ENCODE measurements around the gene DCC. TPM values are rescaled to one million over a fixed set of nuclear protein-coding genes. Genes with fewer than 3 reads are reported as not detected.

Gene DCC
- polyA plus RNA-seq, 1 of the 3 experiments (the other 2 are of a cell fraction): 0.20 TPM

- no peak for TF ChIP-seq USF2 (IDR thresholded peaks at IDR 0.05; ENCODE audit: borderline replicate concordance, low read depth, low read length)
- no peak for TF ChIP-seq TAF1 (IDR thresholded peaks at IDR 0.05; ENCODE audit: borderline replicate concordance, low read depth, low read length)
- TF ChIP-seq REST (IDR thresholded peaks at IDR 0.05; ENCODE audit: low read depth, low read length): no peak
- TF ChIP-seq RAD21 (IDR thresholded peaks at IDR 0.05; ENCODE audit: low read length): no peak
- TF ChIP-seq SMC3 (IDR thresholded peaks at IDR 0.05; ENCODE audit: low read depth, low read length): no peak
- no peak for TF ChIP-seq TEAD4 (IDR thresholded peaks at IDR 0.05; ENCODE audit: borderline replicate concordance, insufficient read depth)
- TF ChIP-seq TCF12 (IDR thresholded peaks at IDR 0.05): no peak
- TF ChIP-seq MXI1 (IDR thresholded peaks at IDR 0.05; ENCODE audit: low read depth, low read length): no peak
- no peak for TF ChIP-seq FOXJ3 (CRISPR knock-in tag; IDR thresholded peaks at IDR 0.05)
- TF ChIP-seq NFIC (IDR thresholded peaks at IDR 0.05; ENCODE audit: borderline replicate concordance): no peak
- no peak for TF ChIP-seq JUND (IDR thresholded peaks at IDR 0.05)
- no peak for TF ChIP-seq MEF2A (IDR thresholded peaks at IDR 0.05; ENCODE audit: borderline replicate concordance, low read depth)
- no peak for TF ChIP-seq FOXM1 (IDR thresholded peaks at IDR 0.05; ENCODE audit: low read depth)
- no peak for TF ChIP-seq IRF3 (IDR thresholded peaks at IDR 0.05; ENCODE audit: low read depth, low read length)
- TF ChIP-seq USF1 (IDR thresholded peaks at IDR 0.05; ENCODE audit: borderline replicate concordance, low read depth): no peak
- no peak for TF ChIP-seq YY1 (IDR thresholded peaks at IDR 0.05; ENCODE audit: low read depth)
- no peak for TF ChIP-seq CTCF (IDR thresholded peaks at IDR 0.05)
- no peak for TF ChIP-seq RXRA (IDR thresholded peaks at IDR 0.05; ENCODE audit: borderline replicate concordance, low read depth)
- no peak for TF ChIP-seq NRF1 (IDR thresholded peaks at IDR 0.05; ENCODE audit: low read depth, low read length)
- TF ChIP-seq POLR2AphosphoS5 (IDR thresholded peaks at IDR 0.05; ENCODE audit: low read depth, low read length): no peak
These were observed 1082.9 kb downstream of the DCC start for GRCh38 chr18:53422896-53423295.

More at GRCh38 chr18:53422896-53423295, 1082.9 kb downstream of the DCC start:
- DNase-seq: no peak
- ChIA-PET POLR2A (no interaction called here), CTCF (no interaction called here)
- Histone ChIP-seq H3K79me2 (ENCODE audit: insufficient read depth) (no peaks in the 10 kb centered on the region), H3K36me3 (replicated peaks in 1 of 2; ENCODE audit: control insufficient read depth in 1 of 2, insufficient read depth in 2 of 2, low read length in 1 of 2) (no peaks in the 10 kb centered on the region), H3K27ac (ENCODE audit: low read depth in 2 of 2, low read length in 1 of 2) (no peak overlapping the region), H3K27me3 (ENCODE audit: insufficient read depth) (no peaks in the 10 kb centered on the region), H3K4me2 (no peak overlapping the region), H4K20me1 (ENCODE audit: insufficient read depth) (no peaks in the 10 kb centered on the region), H3K9me2 (no peaks in the 10 kb centered on the region), H3F3A (replicated peaks; ENCODE audit: insufficient read depth) (no peaks in the 10 kb centered on the region), H2AFZ (ENCODE audit: low read depth) (no peak overlapping the region), H3K4me1 (ENCODE audit: control insufficient read depth in 1 of 2, insufficient read depth in 2 of 2, low read depth in 1 of 2, low read length in 1 of 2) (no peaks in the 10 kb centered on the region), H3K4me3 (ENCODE audit: low read depth in 2 of 2, low read length in 1 of 2) (no peak overlapping the region), H3K9me3 (no peaks in the 10 kb centered on the region), H3K9ac (no peak overlapping the region)
- 13% methylated on average over 2 of the region's 2 CpGs for WGBS (ENCODE audit: low lambda C conversion rate)
